ENCODE measurements around the gene CST5.
"Not testable (repeated sequence)": the region's sequence is repeated elsewhere in the genome, so short reads cannot be mapped to it uniquely, and the experiment has no call there.

The CST5 gene

DNA sequence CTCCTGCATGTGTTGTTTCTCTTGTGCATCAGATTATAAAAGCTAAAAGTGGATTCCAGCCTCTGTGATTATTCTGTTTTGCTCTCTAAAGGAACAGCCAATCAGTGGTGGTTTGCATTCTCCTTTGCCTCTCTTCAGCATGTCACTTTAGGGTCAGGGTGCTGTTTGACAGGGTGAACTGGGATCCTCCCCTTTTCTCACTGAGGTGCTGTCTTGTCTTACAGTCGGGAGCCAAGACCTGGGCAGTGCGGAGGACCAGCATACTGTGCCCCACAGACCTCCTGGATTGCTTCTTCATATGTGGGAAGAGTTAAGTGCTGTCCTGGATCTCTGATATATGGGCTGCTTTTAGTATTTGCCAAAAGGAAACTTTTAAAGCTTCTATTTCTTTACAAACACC is 37.9 kb downstream of the CST5 start:
- DNase-seq (ENCODE audit: low spot score), result no peak

GRCh38 chr20:23835716-23836115 is 43.8 kb downstream of the CST5 start:
- no peak for DNase-seq (ENCODE audit: low spot score)

DNA sequence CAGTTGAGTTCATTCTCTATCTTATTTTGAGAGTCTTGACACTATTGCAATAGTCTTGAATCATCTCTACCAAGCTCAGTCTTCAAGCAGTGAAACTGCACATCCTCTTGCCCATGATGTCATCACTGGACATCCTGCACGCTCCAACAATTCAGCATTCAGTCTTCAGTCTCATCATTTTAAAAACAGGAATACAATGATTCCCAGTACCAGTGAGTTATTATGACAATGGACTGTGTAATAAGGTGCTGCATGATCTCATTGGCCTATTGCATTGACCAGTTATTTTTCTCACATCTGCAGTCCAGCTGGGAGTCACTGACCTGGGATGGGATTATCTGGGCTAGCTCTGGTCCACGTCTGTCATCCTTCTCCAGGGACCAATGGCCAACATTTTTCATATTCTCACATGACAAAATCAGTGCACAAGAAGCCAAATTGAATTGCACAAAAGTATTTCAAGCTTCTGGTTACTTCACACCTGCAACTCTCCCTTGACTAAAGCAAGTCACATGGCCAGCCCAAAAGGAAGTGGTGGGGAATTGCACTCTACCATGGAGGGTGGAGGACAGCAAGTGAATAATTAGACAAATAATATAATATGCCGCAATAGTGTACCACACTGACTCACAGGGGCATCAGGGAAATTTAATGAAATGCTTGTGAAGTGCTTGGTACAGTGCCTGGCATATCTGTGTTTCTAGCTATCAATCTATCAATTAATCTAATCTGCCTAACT is 46.6 kb downstream of the CST5 start:
- DNase-seq (ENCODE audit: low spot score), result no peak

GRCh38 chr20:23831961-23832360 is 47.6 kb downstream of the CST5 start:
- not testable (repeated sequence) for DNase-seq (ENCODE audit: low spot score)

GRCh38 chr20:23826541-23827021 is 53.0 kb downstream of the CST5 start, which contains the start of gene CST2:
CST2 (minus strand) TSS chr20:23826729; CDS start chr20:23826660, 69 bp downstream.
- no peak for DNase-seq (ENCODE audit: low spot score)
